NCI-H2227 treated with DMSO at 0.1 percent for 48 hours (cell line): ENCODE measurements around the gene PCCA.
"Not testable (repeated sequence)": the region's sequence is repeated elsewhere in the genome, so short reads cannot be mapped to it uniquely, and the experiment has no call there.

Experiments used
- DNase-seq: peaks from one replicate; lab custom pipeline; 2025; lab: John Stamatoyannopoulos, UW

Gene PCCA

DNA sequence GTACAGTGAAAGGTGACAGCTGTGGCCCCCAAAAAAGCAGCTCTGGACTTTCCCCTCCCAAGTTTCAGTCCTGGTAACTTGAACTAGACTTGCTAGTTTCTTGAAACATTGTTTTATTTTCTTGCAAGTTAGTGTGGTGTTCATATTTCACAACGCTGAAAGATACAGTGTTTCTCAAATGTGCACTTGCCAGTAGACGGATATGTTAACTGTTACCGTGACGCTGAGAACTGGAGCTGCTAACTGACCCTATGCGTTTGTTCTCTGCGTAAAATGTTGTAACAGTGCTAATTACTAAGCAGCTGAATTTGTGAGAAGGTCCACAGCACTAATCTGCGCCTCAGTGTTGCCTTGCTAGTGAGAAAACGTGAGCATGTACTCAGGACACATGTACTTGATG, 420.1 kb downstream of the PCCA start:
- DNase-seq: peak; percentile 49

DNA sequence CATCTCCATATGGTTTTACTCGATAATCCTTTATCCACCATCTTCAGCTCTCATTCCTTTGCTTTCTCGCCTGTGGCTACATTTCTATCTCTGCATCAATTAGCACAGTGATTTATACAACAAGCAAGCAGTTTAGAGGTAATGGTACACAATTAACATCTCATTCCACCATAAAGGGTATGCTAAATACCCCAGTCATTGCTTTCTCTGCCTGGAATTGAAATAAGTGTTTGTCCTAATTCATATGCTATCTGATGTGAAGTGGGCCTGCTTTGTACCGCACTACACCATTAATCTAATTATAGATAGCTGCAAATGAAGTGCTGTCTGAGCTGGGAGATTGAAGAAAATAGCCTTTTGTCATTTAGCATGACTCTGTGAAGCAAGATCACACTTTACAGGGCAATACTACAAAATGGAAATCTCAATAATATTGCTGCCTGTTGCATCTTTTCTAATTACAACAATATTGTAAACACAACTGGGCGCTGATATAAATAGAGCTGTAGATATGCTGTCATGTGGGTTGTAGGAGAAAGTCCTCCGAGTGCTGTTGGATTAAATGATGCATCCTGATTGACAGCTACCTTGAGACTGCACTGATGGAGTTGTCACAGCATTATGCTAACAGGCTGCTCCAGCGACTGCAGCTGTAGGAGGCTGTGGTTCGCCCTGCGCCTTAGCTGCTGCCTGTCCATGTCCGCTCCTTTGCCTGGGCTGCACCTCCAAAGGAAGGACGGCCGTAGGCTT, 421.5 kb downstream of the PCCA start:
- DNase-seq: no peak

DNA sequence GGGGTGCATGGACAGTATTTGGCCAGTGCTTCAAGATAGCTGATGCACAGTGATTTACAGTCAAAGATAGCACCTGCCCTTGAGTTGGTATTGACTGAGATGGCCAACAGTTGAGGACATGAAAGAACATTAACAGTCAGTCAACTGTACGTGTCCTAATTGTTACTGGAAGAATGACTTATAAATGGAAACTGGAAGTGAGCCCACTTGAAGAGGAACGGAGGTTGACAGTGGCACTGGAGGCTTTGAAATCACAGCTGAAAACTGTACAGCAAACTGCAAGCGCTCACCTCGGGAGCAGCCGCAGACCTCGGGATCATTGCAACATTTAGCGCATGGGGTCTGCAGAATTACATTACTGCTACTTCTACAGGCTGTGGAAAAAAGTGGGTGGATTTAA, 422.6 kb downstream of the PCCA start:
- DNase-seq: peak; percentile 18

DNA sequence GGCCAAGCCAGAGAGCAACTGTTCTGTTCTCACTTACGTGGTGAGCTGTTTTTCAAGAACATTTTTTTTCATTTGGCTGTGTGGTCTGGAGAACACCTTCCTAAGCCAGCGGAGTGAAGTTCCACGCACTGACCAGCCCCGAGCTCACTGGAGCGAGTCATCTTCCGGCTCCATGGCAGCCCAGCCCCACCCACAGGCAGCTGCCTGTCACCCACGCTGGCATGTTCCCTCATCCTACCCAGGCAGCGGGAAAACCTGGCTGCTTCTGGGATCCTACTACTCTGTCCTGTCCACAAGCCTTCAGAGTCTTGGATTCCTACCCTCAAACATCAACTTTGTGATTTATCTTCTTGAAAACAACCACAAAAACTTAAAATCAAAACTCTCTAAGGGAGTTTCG, 423.5 kb downstream of the PCCA start:
- no peak for DNase-seq

DNA sequence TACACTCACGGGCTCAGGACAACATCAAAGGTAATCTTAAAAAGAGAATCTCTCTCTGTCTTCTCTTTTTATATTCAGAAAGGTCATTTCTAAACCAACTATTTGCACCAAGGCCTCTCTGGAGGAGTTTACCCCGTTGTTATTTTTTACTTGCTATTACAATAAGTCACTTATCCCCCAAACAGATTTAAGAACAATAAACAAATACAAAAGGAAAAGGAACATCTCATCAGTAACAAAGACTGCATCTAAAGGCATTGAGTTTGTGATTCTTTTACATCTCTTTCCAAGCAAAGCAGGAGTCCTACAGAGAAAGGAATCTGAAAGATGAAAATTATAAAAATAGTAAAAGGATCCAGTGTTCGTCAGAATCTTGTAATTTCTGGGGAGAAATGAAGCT, 424.3 kb downstream of the PCCA start:
- DNase-seq: no peak

DNA sequence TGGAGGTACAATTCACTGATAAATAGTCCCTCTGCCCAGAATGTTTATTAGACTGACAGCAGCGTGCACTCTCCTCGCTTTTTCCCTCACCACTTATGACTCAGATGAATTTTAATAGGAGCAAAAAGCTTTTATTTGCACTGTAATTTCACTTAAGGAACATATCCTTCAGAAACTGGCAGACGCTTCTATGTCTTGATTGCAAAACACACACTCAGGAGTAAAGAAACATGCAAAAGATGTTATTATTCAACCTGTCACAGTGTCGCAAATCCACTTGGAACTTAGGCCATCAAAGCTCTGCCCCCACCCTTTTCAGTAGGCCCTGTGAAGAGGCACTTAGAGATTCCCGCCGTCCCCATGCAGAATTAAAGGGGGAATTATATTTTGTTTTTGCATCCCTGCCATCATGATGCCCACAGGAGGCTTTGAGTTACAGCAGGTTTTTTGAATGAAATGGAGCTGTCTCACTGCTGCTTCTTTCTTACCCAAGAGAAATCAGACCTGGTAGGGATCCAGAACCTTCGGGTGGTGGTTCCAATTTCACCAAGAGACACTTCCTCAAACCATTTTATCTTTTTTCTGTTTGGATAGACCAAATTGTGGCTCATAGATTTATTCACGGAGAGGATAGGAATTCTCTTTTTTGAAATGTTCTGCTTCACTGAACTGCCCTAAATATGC, 425.2 kb downstream of the PCCA start:
- peak; percentile 88 for DNase-seq

DNA sequence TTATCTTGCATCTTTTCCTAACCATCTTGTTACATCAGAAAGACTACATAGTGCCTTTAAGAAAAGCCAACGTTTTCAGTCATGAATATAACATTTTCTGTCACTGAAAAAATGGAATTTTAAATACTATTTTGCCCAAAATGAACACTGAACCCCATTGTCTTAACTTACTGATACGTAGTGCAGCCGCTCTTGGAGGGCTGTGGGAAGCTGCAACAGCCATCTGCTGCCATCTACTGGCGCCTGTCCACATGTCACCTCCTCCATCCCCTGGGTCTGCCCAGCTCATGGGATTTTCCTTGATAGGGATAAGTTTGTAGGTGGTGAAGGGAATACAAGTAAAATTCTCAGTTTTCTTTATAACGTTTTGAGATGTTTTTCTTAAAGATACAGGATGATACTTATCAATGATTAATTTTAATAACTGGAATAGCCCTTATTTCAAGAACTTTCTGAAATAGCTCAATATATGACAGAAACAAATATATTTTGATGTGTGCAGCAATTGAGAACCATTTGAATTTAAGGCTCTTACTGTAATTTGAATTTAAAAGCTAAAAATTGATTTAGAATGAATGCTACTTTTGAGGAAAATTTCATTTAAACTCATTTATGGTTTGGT, 426.0 kb downstream of the PCCA start:
- peak; percentile 84 for DNase-seq

DNA sequence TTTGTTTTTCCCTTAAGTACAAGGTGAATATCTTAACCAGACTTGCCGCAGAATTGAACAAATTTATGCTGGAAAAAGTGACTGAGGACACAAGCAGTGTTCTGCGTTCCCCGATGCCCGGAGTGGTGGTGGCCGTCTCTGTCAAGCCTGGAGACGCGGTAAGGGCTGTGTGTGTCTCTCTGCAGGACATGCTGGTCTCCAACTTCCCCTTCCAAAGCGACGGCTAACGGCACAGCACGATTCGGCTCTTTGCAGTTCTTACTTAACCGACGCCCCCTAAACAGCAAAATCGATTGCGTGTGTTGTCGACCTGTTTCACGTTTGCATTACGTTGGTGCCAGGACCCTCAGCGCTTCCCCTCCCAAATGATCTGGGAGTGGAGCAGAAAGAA, 426.5 kb downstream of the PCCA start:
- DNase-seq: peak; percentile 34

DNA sequence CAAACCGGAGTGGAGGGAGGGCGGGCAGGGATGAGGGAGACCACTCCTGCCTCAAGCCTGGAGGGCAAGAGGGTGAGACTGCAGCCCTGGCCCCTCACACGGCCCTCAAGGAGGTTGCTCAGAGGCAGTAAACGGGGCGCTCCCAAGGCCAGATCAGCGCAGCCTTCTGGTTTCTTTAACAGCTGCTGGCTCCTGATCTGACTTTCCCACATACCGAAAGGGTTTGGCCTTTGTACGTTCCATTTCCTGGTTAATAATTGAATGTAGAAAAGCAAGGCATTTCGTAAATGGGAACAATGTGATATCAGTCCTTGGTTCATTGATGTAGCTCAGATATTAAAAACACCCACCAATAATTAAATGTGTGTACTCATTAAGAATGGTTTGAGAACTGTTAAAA, 428.2 kb downstream of the PCCA start:
- no peak for DNase-seq

DNA sequence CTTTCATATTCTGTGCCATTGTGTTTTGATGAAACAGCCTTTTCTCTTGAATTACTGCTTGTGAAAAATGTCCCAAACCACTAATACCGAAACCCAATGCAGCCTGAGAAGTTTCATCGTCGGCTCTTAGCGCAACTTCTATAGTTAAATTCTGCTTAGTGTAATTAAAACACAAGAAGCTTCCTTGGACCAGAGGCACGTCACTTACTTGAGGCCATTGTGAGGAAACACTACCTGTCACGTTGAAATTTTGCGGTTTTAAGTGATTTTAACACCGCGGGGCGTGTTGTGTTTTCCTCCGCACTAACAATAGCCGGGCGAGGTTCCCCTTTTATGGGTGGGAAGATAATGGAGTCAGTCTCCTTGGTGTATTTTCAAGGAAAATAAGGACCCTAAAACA, 428.8 kb downstream of the PCCA start:
- DNase-seq: no peak

DNA sequence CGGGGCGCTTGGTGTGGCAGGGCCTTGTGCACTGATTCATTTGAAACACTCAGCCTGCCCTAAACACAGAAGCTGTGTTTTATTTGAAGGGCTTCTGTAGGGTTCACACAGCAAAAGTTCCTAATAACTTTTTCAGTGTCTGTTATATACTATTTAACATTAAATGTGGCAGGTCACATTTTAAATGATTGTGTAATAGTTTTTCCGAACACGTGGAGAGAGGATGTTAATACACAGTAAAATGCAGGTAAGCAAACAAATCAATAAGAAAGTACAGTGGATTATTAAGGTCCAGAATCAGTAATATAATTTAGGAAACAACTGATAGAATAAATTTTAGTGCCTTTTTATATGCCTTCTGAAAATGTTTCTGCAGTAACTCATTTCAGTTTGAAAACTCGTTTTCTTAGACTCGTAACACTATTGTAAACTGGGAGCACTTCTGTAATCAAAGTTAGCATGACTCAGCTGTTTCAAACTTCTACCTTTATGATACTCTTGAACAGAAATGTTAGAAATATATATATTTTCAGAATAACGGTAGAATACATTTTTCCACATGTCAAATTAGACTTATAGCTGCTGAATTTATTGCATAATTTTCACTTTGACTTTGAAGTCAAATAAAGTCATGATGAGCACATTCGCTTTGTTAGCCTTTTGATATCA, 429.6 kb downstream of the PCCA start:
- DNase-seq: no peak

DNA sequence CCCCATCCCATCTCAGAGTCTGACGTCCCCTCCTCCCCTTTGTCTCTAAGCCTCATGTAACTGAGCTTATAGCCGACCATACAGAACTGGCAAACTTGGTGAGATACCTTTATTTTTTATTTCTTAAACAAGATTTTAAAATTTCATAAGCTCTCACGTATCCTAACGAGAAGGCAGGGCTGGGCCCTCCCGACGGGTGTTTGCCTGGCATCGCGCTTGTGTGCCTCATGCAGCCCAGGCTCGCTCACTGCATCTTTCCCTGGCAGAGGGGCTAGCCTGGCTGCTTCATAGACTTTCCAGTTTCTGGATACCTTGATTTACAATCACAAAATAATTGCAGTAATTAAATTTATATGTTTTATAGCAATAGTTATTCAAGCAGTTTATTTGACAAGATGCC, 430.7 kb downstream of the PCCA start:
- no peak for DNase-seq

DNA sequence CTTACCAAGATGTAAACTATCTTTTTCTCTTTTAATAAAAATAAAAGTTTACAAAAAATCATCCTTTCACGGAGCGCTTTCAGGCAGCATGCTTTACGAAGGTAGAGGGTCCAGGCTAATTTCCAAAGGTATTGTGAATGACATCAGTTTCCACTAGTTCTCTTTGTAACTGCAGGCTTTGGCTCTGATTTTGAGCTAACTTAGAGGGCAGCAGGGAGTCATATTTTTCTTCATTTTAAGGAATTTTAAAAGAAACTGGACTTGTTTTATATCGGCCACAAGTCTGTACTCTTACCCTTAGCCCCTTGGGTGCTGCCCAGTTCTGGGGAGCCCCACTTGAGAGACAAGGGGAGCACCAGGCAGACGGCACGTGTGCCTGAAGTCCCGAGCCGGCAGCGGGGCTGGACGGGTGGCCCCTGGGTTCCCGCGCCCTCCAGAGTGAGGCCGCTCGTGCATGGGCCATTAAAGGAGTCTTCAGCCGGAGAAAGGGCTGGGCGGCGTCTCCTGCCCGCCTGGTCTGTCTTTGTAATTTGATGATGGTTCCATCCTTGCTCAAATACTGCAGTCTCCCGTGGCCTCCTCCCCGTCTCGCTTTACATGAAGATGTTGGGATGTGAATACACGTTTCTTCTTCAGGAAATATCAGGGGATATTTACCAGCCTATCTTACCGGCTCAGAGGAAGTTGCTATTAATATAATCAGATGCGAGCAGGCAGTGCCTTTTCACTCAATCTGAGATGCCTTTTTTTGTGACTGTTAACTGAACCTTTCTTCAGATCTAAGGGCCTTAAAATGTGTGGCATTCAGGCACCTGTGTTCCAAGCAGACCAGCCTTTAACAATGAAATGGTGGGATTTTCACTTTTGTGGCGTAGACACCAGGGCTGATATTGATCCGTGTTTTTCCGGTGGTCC, 432.3 kb downstream of the PCCA start:
- DNase-seq: no peak

DNA sequence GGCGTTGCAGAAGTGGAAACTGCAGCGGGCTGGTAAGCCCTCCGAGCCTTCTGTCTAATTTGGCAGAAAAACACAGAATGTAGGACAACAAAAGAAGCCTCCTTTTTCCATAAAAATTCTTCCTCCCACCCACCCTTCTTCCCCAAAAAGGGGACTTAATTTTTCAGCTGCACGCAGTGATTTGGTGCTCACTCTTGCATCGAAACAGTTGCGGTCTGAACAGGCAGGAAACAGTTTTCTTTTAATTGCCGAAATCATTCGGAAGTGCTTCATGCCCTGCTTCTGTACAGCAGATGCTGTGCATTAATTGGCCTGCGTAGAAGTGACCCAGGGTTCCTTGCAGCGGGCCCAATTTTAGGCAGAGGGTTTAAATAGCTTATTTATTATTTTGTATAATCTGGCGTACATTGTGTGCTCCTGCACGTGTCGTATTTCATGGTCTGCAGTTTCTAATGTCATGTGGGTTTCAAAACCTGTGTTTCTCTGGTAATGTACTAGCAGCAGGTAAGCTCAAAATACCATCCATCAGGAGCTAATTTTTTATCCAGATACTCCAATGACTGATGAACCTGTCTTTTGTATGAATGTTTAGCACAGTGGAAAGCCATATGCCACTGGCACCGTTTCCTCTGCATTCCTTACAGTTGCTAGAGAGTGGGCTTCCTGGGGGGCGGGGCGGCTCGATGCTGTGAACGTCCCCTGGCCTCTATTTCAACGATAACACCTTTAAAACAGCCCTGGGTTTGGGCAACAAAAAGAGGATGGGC, 433.1 kb downstream of the PCCA start:
- no peak for DNase-seq

DNA sequence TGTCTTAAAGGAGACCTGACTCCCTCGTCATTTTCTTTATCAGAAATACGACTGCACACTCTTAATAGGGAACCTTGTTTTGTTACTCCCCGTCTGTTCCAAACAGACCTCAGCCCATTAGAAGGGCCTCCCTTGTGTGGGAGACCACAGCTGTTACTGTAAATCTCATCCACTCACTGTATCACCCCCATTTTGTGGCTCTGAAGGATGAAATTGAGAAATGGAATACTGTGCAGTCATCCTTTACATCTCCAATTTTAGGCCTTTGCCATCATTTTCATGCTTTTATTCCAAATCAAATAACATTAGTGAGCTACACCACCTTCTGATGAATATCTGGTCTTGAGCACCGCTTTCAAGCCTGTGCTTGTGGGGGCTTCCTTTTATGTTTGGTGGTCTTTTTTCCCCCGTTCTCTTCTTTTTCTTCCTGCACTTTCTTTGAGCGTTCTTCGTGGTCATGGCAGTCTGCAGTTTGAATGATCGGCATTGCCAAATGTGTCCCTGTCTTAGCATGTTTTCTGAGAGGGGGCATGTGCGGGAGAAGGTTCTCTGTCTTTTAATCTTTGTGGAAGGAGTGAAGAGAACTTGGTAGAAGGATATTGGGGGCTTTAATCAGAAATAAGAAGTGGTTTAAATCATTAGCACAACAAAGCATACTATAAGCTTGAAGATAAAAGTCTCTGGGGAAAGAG, 433.9 kb downstream of the PCCA start:
- DNase-seq: no peak

DNA sequence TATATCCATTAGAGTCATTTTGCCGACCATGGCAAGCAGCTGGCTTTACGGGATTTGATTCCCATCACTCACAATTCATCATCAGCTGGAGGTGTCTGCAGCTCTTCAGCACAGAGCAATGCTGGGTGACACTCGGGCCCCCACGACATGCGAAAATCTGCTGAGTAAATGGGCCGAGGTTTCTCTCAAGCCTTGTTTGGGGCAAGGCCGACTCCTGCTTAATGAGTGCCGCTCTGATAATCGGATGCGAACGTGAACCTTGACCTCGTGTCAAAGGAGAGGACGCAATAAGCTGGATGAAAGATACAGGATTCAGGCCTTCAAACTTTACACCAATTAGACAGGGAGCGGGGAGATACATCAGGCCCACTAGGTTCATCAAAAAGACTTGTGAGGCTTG, 434.5 kb downstream of the PCCA start:
- DNase-seq: no peak

DNA sequence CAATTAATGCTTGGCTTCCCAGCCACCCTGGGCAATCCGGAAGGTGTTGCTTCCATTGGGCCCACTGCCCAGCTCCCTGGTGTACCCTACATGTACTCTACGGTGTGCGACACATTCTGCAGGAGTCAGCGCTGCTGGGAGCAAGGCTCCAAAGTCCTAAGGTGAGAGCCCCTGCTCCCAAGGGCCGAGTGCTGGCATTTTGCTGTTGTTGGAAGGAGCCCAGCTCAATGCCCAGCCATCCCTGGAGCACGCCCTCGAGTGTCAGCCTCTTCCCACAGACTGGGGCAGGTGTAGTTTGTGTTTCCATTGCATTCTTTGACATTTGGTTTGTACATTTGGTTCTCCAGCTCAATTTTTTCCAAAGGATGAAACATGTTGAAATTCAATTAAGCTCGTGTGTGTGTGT, 435.1 kb downstream of the PCCA start:
- no peak for DNase-seq

DNA sequence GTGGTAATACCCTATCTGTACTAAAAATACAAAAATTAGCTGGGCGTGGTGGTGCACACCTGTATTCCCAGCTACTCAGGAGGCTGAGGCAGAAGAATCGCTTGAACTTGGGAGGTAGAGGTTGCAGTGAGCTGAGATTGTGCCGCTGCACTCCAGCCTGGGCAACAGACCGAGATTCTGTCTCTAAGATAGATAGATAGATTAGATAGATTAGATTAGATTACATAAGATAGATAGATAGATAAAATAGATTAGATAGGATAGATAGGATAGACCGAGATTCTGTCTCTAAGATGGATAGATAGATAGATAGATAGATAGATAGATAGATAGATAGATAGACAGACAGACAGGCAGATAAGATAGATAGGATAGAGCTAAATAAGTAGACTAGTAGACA, 435.8 kb downstream of the PCCA start:
- DNase-seq: not testable (repeated sequence)

DNA sequence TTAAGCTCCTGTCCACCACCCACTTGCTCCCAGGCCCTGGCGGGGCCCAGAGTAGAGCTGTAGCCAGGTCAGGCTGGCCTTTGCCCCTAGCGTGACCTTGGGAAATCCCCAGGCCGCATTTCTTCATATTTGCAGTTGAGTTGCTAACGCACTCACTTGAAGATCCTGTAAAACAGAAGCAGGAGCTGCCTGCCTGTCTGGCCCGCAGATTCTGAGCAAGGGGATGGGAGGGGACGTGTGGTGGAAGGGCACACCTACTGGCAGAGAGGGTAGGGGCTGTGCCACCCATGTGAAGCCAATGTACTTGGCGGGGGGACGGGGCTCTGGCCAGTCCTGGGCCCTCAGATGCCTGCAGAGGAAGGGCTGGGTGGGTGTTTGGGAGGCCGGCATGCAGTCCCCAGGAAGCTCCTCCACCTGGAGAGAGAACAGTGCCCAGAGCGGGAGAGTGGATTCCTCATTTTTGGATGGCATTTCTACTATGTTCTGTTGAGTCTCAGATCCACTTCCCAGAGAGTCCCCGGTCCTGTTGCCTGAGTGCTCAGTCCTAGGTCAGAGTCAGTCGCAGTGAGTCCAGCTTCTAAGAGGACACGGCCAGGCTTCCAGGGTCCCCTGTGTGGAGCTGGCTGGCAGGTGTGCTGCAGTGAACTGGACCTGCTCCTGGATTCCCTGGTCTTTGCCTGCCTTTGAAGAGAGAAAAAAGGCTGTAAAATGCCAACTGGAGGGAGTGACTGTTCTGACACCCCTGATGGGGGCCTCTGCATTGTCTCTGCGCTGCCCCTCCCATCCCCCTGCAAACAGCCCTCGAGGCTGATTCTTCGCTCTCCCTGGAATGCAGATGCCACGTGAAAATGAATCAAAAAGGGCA, 436.8 kb downstream of the PCCA start:
- no peak for DNase-seq
